IMR-90 (cell line): ENCODE measurements around the gene TADA1. TPM values are rescaled to one million over a fixed set of nuclear protein-coding genes. Genes with fewer than 3 reads are reported as not detected.

Experiments used
- ATAC-seq: fragments of 200-7000 bp; cut with Tn5 transposase; 2 replicates; pipeline ENCODE4 v1.9.1; 2020; ENCODE audit warnings: low read depth, mild to moderate bottlenecking, moderate library complexity
- BruUV-seq: library from RNA; stranded (reverse); fragments of 400-500 nt; replicated peaks from 2 replicates; lab custom pipeline; 2021; lab: Mats Ljungman, UMichigan
- CTCF ChIA-PET: fragments of 300-600 bp; formaldehyde crosslinking; extraction: SDS; loops from one replicate; lab custom pipeline; 2021; ENCODE audit warnings: antibody characterized with exemption; lab: Yijun Ruan, JAX
- POLR2A ChIA-PET: fragments of 300-600 bp; sonication (Branson Sonifier 250); formaldehyde crosslinking; loops from one replicate; lab custom pipeline; 2022; ENCODE audit warnings: antibody characterized with exemption; ENCODE audit not compliant: unreplicated experiment; lab: Charles Lee
- DNase-seq: peaks from one replicate; pipeline ENCODE4 v3.0.0; 2013
- H2AFZ ChIP-seq: replicated peaks from 2 replicates; pipeline ENCODE3; 2013; ENCODE audit warnings: low read length, mild to moderate bottlenecking; ENCODE audit not compliant: poor library complexity
- H2AK5ac ChIP-seq: 2 replicates; pipeline ENCODE4 v1.6.1; 2013; ENCODE audit warnings: low read depth, low read length, inconsistent platforms
- H2AK9ac ChIP-seq: replicated peaks from 2 replicates; pipeline ENCODE3; 2013; ENCODE audit warnings: mild to moderate bottlenecking, low read depth, low read length, moderate library complexity; ENCODE audit not compliant: poor library complexity
- H2BK120ac ChIP-seq: 2 replicates; pipeline ENCODE4 v1.6.1; 2013; ENCODE audit warnings: low read depth, low read length, inconsistent platforms
- H2BK15ac ChIP-seq: 3 replicates; pipeline ENCODE4 v1.6.1; 2013; ENCODE audit warnings: low read depth, low read length, inconsistent platforms
- H2BK20ac ChIP-seq: 2 replicates; pipeline ENCODE4 v1.6.1; 2013; ENCODE audit warnings: low read depth, mild to moderate bottlenecking, inconsistent platforms, low read length, moderate library complexity
- H2BK5ac ChIP-seq: 2 replicates; pipeline ENCODE4 v1.6.1; 2013; ENCODE audit warnings: mild to moderate bottlenecking, low read depth, low read length, inconsistent platforms; ENCODE audit not compliant: poor library complexity, severe bottlenecking
- H3K14ac ChIP-seq: replicated peaks from 2 replicates; pipeline ENCODE4 v1.6.1; 2013; ENCODE audit warnings: low read depth, low read length, inconsistent platforms
- H3K18ac ChIP-seq: 2 replicates; pipeline ENCODE4 v1.6.1; 2013; ENCODE audit warnings: low read depth, low read length, control low read depth
- H3K23ac ChIP-seq: 2 replicates; pipeline ENCODE4 v1.6.1; 2013; ENCODE audit warnings: low read depth, low read length, inconsistent platforms
- H3K27ac ChIP-seq: 2 replicates; pipeline ENCODE4 v1.5.1; 2013; ENCODE audit warnings: mild to moderate bottlenecking, control low read depth, low read length; ENCODE audit not compliant: insufficient read depth
- H3K27me3 ChIP-seq: 2 replicates; pipeline ENCODE4 v1.6.1; 2013; ENCODE audit warnings: low read length; ENCODE audit not compliant: control insufficient read depth, insufficient read depth
- H3K36me3 ChIP-seq: 2 replicates; pipeline ENCODE4 v1.6.1; 2013; ENCODE audit warnings: low read length, mixed read lengths; ENCODE audit not compliant: control insufficient read depth, insufficient read depth
- H3K4ac ChIP-seq: 2 replicates; pipeline ENCODE4 v1.6.1; 2013; ENCODE audit warnings: low read depth, low read length, inconsistent platforms
- H3K4me1 ChIP-seq: 2 replicates; pipeline ENCODE4 v1.6.1; 2013; ENCODE audit warnings: low read length, mixed read lengths; ENCODE audit not compliant: control insufficient read depth, insufficient read depth
- H3K4me2 ChIP-seq: 2 replicates; pipeline ENCODE4 v1.6.1; 2013; ENCODE audit warnings: low read depth, mild to moderate bottlenecking, control low read depth, low read length, moderate library complexity
- H3K4me3 ChIP-seq: 2 replicates; pipeline ENCODE4 v1.5.1; 2013; ENCODE audit warnings: low read depth, mild to moderate bottlenecking, control low read depth, low read length, moderate library complexity; ENCODE audit not compliant: insufficient read depth
- H3K56ac ChIP-seq: 2 replicates; pipeline ENCODE4 v1.6.1; 2013; ENCODE audit warnings: low read length, inconsistent platforms; ENCODE audit not compliant: insufficient read depth; ENCODE audit errors: extremely low read depth
- H3K79me1 ChIP-seq, 2 experiments: 2 replicates each; pipeline ENCODE4 v1.6.1; 2013; ENCODE audit warnings: low read length in 2 of 2, inconsistent platforms in 1 of 2, low read depth in 1 of 2
- H3K9ac ChIP-seq: 2 replicates; pipeline ENCODE4 v1.6.1; 2013; ENCODE audit warnings: low read depth, low read length, control low read depth
- H3K9me1 ChIP-seq: 2 replicates; pipeline ENCODE4 v1.6.1; 2013; ENCODE audit warnings: low read length, inconsistent platforms; ENCODE audit not compliant: insufficient read depth
- H3K9me3 ChIP-seq: 2 replicates; pipeline ENCODE4 v1.6.1; 2013; ENCODE audit warnings: low read length; ENCODE audit not compliant: control insufficient read depth, insufficient read depth
- H4K20me1 ChIP-seq: 2 replicates; pipeline ENCODE4 v1.6.1; 2013; ENCODE audit warnings: low read length, inconsistent platforms; ENCODE audit not compliant: insufficient read depth
- H4K5ac ChIP-seq: 2 replicates; pipeline ENCODE4 v1.6.1; 2013; ENCODE audit warnings: mild to moderate bottlenecking, low read depth, low read length, control low read depth
- H4K8ac ChIP-seq, 2 experiments: 2 replicates each; pipeline ENCODE4 v1.6.1; 2013; ENCODE audit warnings: low read depth in 2 of 2, low read length in 2 of 2, control low read depth in 1 of 2, inconsistent platforms in 1 of 2
- H4K91ac ChIP-seq: 2 replicates; pipeline ENCODE4 v1.6.1; 2013; ENCODE audit warnings: low read depth, low read length, inconsistent platforms; ENCODE audit not compliant: insufficient read depth
- BHLHE40 ChIP-seq: fragments of 150-350 bp; IDR thresholded peaks from 2 replicates; pipeline ENCODE4 v1.6.1; 2016; ENCODE audit warnings: mild to moderate bottlenecking, low read depth, low read length
- CEBPB ChIP-seq: IDR thresholded peaks from 2 replicates; pipeline ENCODE4 v1.6.1; 2012; ENCODE audit warnings: low read depth, low read length, improper control_type of control experiment
- FOS ChIP-seq: fragments of 150-350 bp; IDR thresholded peaks from 2 replicates; pipeline ENCODE4 v1.6.1; 2016; ENCODE audit warnings: low read depth, low read length
- MAFK ChIP-seq: IDR thresholded peaks from 2 replicates; pipeline ENCODE4 v1.6.1; 2012; ENCODE audit warnings: low read depth, low read length, improper control_type of control experiment
- POLR2A ChIP-seq: IDR thresholded peaks from 2 replicates; pipeline ENCODE4 v1.6.1; 2012; ENCODE audit warnings: mild to moderate bottlenecking, low read depth, low read length
- RAD21 ChIP-seq: IDR thresholded peaks from 2 replicates; pipeline ENCODE4 v1.6.1; 2012; ENCODE audit warnings: low read length, improper control_type of control experiment
- RCOR1 ChIP-seq: IDR thresholded peaks from 2 replicates; pipeline ENCODE4 v1.6.1; 2012; ENCODE audit warnings: mild to moderate bottlenecking, low read length, improper control_type of control experiment; ENCODE audit not compliant: insufficient replicate concordance
- RFX5 ChIP-seq: IDR thresholded peaks from 2 replicates; pipeline ENCODE4 v1.8.0; 2012; ENCODE audit warnings: low read depth, mild to moderate bottlenecking, low read length, moderate library complexity
- WGBS, 2 experiments: methylation state at CpG; one replicate each; pipeline versions ENCODE4 v1.1.5 to v1.1.7; 2013; ENCODE audit warnings: missing lambda C conversion rate in 2 of 2; ENCODE audit not compliant: insufficient read length in 1 of 2; ENCODE audit errors: extremely low coverage in 2 of 2; 5-methylcytosine and 5-hydroxymethylcytosine counted together
- dilution Hi-C: fragments of 300-500 bp; cut with HindIII; formaldehyde crosslinking; loops from one replicate; pipeline ENCODE4 v1.14.3; 2018; ENCODE audit warnings: low sequenced_read_pairs; ENCODE audit not compliant: unreplicated experiment
- in situ Hi-C: fragments of 300-500 bp; cut with MboI; formaldehyde crosslinking; loops from 3 replicates; pipeline ENCODE4 v1.14.3; 2019; ENCODE audit warnings: low sequenced_read_pairs, inconsistent platforms, mixed read lengths
- intact Hi-C: fragments of 100-400 bp; cut with micrococcal nuclease; formaldehyde crosslinking; loops from 2 replicates; pipeline ENCODE4 v1.10.0; 2022
- polyA plus RNA-seq, 3 experiments: library from polyadenylated mRNA; depleted of rRNA; stranded (reverse); fragments of >200 nt; gene quantifications; 2 replicates each; pipeline ENCODE4 v1.2.3, GENCODE V29; 2012; ENCODE audit warnings: low replicate concordance in 1 of 3
- total RNA-seq: library from RNA; depleted of rRNA; stranded (reverse); fragments of >200 nt; gene quantifications from 2 replicates; pipeline ENCODE4 v1.2.3, GENCODE V29; 2012
- TF ChIP-seq, protein P1 (sequence below): fragments of 150-350 bp; IDR thresholded peaks from 2 replicates; pipeline ENCODE4 v1.6.1; 2017; ENCODE audit warnings: mild to moderate bottlenecking, antibody characterized with exemption, low read length, low read depth

Gene TADA1
- total and polyA plus RNA-seq, 2 of the 4 experiments (the other 2 are of a cell fraction): 8.2 to 16.8 TPM

DNA sequence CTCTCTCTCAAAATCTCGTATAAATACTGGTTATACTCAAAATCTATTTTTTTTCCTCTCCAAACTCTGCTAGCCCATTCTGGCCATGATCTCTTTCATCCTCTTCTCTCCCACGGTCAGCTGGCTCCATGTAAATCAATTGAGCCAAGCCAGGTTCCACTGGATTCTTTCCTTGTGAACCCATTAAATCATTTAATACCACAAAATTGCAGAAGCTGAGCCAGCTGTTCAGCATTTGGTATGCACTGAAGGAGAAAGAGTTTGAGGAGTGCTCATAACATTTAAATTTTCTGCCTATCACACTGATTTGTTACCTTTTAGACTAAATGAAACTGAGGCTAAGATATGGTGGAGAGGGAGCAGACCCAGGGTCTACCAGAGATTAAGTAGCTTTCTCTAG is 29.1 kb upstream of the TADA1 start:
- H3K79me1 ChIP-seq: no peaks in the 10 kb centered on the region
- H4K8ac ChIP-seq: no peak overlapping the region
- H3K27ac ChIP-seq: no peak overlapping the region
- H2BK15ac ChIP-seq: no peak overlapping the region
- H3K9me1 ChIP-seq: no peaks in the 10 kb centered on the region
- no peak overlapping the region for H2BK120ac ChIP-seq
- H3K4me2 ChIP-seq: no peak overlapping the region
- H2BK20ac ChIP-seq: no peak overlapping the region
- in situ Hi-C loops (no loop called here), dilution Hi-C loops (no loop called here), intact Hi-C loops (loop anchor here (10.0 kb wide), 1 partner anchor 630 kb away; no protein-coding TSS in a partner anchor)
- TF ChIP-seq MAFK: no peak
- no peak for TF ChIP-seq FOS
- TF ChIP-seq BHLHE40: no peak
- TF ChIP-seq RFX5: no peak
- TF ChIP-seq RCOR1: no peak
- no peak for TF ChIP-seq RAD21
- no peak for TF ChIP-seq CEBPB
- TF ChIP-seq POLR2A: no peak
- TF ChIP-seq, protein P1, sequence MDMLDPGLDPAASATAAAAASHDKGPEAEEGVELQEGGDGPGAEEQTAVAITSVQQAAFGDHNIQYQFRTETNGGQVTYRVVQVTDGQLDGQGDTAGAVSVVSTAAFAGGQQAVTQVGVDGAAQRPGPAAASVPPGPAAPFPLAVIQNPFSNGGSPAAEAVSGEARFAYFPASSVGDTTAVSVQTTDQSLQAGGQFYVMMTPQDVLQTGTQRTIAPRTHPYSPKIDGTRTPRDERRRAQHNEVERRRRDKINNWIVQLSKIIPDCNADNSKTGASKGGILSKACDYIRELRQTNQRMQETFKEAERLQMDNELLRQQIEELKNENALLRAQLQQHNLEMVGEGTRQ: no peak
- no peak overlapping the region for H3K23ac ChIP-seq
- no peak overlapping the region for H3K9ac ChIP-seq
- H3K27me3 ChIP-seq: no peaks in the 10 kb centered on the region; the same call in 1 of the 2 replicates
- DNase-seq: no peak
- CTCF ChIA-PET: interaction anchor here (1.1 to 1.4 kb wide), 2 partner anchors 11 to 155 kb away, joined by 3 read pairs; no protein-coding TSS in a partner anchor
- no peak overlapping the region for H3K4me3 ChIP-seq
- peaks cover 3% of the 10 kb centered on the region; the same call in 1 of the 2 replicates for H3K4me1 ChIP-seq
- no TSS peak for BruUV-seq
- no peak overlapping the region for H3K56ac ChIP-seq
- no peak for ATAC-seq
- H3K36me3 ChIP-seq: no peaks in the 10 kb centered on the region
- no peak overlapping the region for H2BK5ac ChIP-seq
- POLR2A ChIA-PET: no interaction called here
- H3K18ac ChIP-seq: no peak overlapping the region
- no peak overlapping the region for H3K14ac ChIP-seq
- no peak overlapping the region for H2AFZ ChIP-seq
- H2AK9ac ChIP-seq: no peak overlapping the region
- no peak overlapping the region for H2AK5ac ChIP-seq
- no peak overlapping the region for H4K5ac ChIP-seq
- no peaks in the 10 kb centered on the region for H4K20me1 ChIP-seq
- no peak overlapping the region for H4K91ac ChIP-seq
- no CpG with 5 or more reads among the region's 2 CpGs for WGBS, 2 experiments
- no peak overlapping the region for H3K4ac ChIP-seq
- no peaks in the 10 kb centered on the region for H3K9me3 ChIP-seq
